OCI-LY7 (cell line): ENCODE data around the gene ANKUB1. TPM values are rescaled to one million over a fixed set of nuclear protein-coding genes. Genes with fewer than 3 reads are reported as not detected.
A peak's percentile ranks its signal among the peaks of the same experiment; 100 is the strongest.

Experiments used
- BruUV-seq: library from RNA; stranded (reverse); fragments of 400-500 nt; replicated peaks from 2 replicates; lab custom pipeline; 2021; lab: Mats Ljungman, UMichigan
- CTCF ChIA-PET: fragments of 300-600 bp; sonication (Branson Sonifier 250); formaldehyde crosslinking; loops from one replicate; lab custom pipeline; 2022; ENCODE audit warnings: antibody characterized with exemption; ENCODE audit not compliant: unreplicated experiment; lab: Charles Lee
- POLR2A ChIA-PET: fragments of 300-600 bp; sonication (Branson Sonifier 250); formaldehyde crosslinking; loops from one replicate; lab custom pipeline; 2022; ENCODE audit warnings: antibody characterized with exemption; lab: Charles Lee
- DNase-seq: peaks from one replicate; pipeline ENCODE4 v3.0.0-alpha.2; 2015; ENCODE audit warnings: low spot score
- H2AFZ ChIP-seq: fragments of 200-600 bp; sonication (generic), shearing (Covaris generic); 2 replicates; pipeline ENCODE4 v1.6.1; 2014; ENCODE audit warnings: mild to moderate bottlenecking, antibody characterized with exemption, low read length, moderate library complexity
- H3K27ac ChIP-seq: fragments of 200-600 bp; sonication (generic); 2 replicates; pipeline ENCODE4 v1.5.1; 2014; ENCODE audit warnings: mixed run types, low read depth, mild to moderate bottlenecking, moderate library complexity, low read length, inconsistent platforms; ENCODE audit not compliant: poor library complexity, severe bottlenecking
- H3K36me3 ChIP-seq: fragments of 200-600 bp; sonication (generic); 2 replicates; pipeline ENCODE4 v1.6.1; 2014; ENCODE audit warnings: mild to moderate bottlenecking, antibody characterized with exemption, low read length, moderate library complexity, mixed read lengths; ENCODE audit not compliant: insufficient read depth
- H3K4me1 ChIP-seq: fragments of 200-600 bp; sonication (generic); 2 replicates; pipeline ENCODE4 v1.5.1; 2014; ENCODE audit warnings: mild to moderate bottlenecking, low read length; ENCODE audit not compliant: insufficient read depth, poor library complexity, severe bottlenecking
- H3K4me2 ChIP-seq: fragments of 200-600 bp; sonication (generic); 2 replicates; pipeline ENCODE4 v1.6.1; 2014; ENCODE audit warnings: mild to moderate bottlenecking, low read length
- H3K4me3 ChIP-seq: fragments of 200-600 bp; sonication (generic); 2 replicates; pipeline ENCODE4 v1.5.1; 2014; ENCODE audit warnings: mild to moderate bottlenecking, low read depth, low read length; ENCODE audit not compliant: poor library complexity, severe bottlenecking
- H3K79me2 ChIP-seq: fragments of 200-600 bp; sonication (generic); 2 replicates; pipeline ENCODE4 v1.6.1; 2016; ENCODE audit warnings: low read depth, mild to moderate bottlenecking, low read length, moderate library complexity, mixed read lengths; ENCODE audit not compliant: insufficient read depth
- H3K9me2 ChIP-seq: fragments of 200-600 bp; sonication (generic); 2 replicates; pipeline ENCODE4 v1.6.1; 2016; ENCODE audit warnings: mild to moderate bottlenecking, low read length, mixed read lengths; ENCODE audit not compliant: insufficient read depth
- H3K9me3 ChIP-seq: fragments of 200-600 bp; sonication (generic); 2 replicates; pipeline ENCODE4 v1.6.1; 2014; ENCODE audit warnings: mild to moderate bottlenecking, mixed run types, low read length, mixed read lengths
- H4K20me1 ChIP-seq: fragments of 200-600 bp; sonication (generic); 2 replicates; pipeline ENCODE4 v1.6.1; 2014; ENCODE audit warnings: mild to moderate bottlenecking, antibody characterized with exemption, low read length, moderate library complexity, mixed read lengths; ENCODE audit not compliant: insufficient read depth
- CTCF ChIP-seq: fragments of 200-600 bp; sonication (generic); conservative IDR thresholded peaks from 2 replicates; pipeline ENCODE4 v1.5.1; 2014; ENCODE audit warnings: mild to moderate bottlenecking, antibody characterized with exemption, low read length, moderate library complexity, mixed read lengths
- EZH2phosphoT487 ChIP-seq: fragments of 200-600 bp; sonication (generic); IDR thresholded peaks from 2 replicates; pipeline ENCODE4 v1.6.1; 2018; ENCODE audit warnings: low read depth, borderline replicate concordance, mild to moderate bottlenecking, mixed run types, antibody characterized with exemption, low read length, moderate library complexity, mixed read lengths
- intact Hi-C: fragments of 100-400 bp; cut with micrococcal nuclease; formaldehyde crosslinking; loops from one replicate; pipeline ENCODE4 v1.10.0; 2022; ENCODE audit not compliant: unreplicated experiment
- total RNA-seq, 2 experiments: library from RNA; depleted of rRNA in 1 of 2; stranded (reverse); fragments of >200 nt in 1 of 2; shearing (Covaris generic) in 1 of 2; gene quantifications; 2 replicates each; pipeline ENCODE4 v1.2.3, GENCODE V29; 2014 to 2022

Gene ANKUB1
- total RNA-seq, 2 experiments from 2014 or later, result not detected

- H3K4me3 ChIP-seq, result no peak overlapping the region
- TF ChIP-seq EZH2phosphoT487 (no peak), CTCF (no peak)
- no peaks in the 10 kb centered on the region for H3K79me2 ChIP-seq
- H3K9me2 ChIP-seq, result no peaks in the 10 kb centered on the region
- no peak overlapping the region for H3K27ac ChIP-seq
- no peak for DNase-seq
- peak overlapping the region; percentile 40; the same call in 1 of the 2 replicates for H2AFZ ChIP-seq
- H3K9me3 ChIP-seq, result no peaks in the 10 kb centered on the region
- H3K4me1 ChIP-seq, result peaks cover 14% of the 10 kb centered on the region
- BruUV-seq, result no TSS peak
- H3K4me2 ChIP-seq, result no peak overlapping the region
- ChIA-PET POLR2A (interaction anchor here (0.7 to 1.5 kb wide), 2 partner anchors 8 to 31 kb away, joined by 3 to 4 read pairs; partner anchors contain the start of gene ANKUB1), CTCF (no interaction called here)
- H3K36me3 ChIP-seq, result no peaks in the 10 kb centered on the region
- intact Hi-C loops, result no loop called here
- H4K20me1 ChIP-seq, result no peaks in the 10 kb centered on the region
Measured at GRCh38 chr3:149783576-149783975, 8.8 kb downstream of the ANKUB1 start.

GRCh38 chr3:149781741-149782140 is 10.6 kb downstream of the ANKUB1 start:
- Histone ChIP-seq H3K79me2 (no peaks in the 10 kb centered on the region), H4K20me1 (no peaks in the 10 kb centered on the region), H3K27ac (peak overlapping the region; percentile 11), H3K9me2 (no peaks in the 10 kb centered on the region), H3K4me2 (peak overlapping the region; percentile 62), H3K9me3 (no peaks in the 10 kb centered on the region), H3K4me1 (peaks cover 14% of the 10 kb centered on the region), H3K4me3 (peak overlapping the region; percentile 27), H2AFZ (peak overlapping the region; percentile 93), H3K36me3 (no peaks in the 10 kb centered on the region)
- peak; percentile 10 for DNase-seq
- intact Hi-C loops, result no loop called here
- ChIA-PET POLR2A (interaction anchor here (0.6 to 1.7 kb wide), 3 partner anchors 20 to 712 kb away, joined by 3 to 7 read pairs (median 5); no protein-coding TSS in a partner anchor), CTCF (no interaction called here)
- TF ChIP-seq EZH2phosphoT487, result no peak
- no peak for TF ChIP-seq CTCF
- no TSS peak for BruUV-seq

- Histone ChIP-seq H3K36me3 (no peaks in the 10 kb centered on the region), H3K4me3 (peak overlapping the region; percentile 27), H2AFZ (peak overlapping the region; percentile 93), H4K20me1 (no peaks in the 10 kb centered on the region), H3K79me2 (no peaks in the 10 kb centered on the region), H3K9me2 (no peaks in the 10 kb centered on the region), H3K27ac (peak overlapping the region; percentile 11), H3K4me1 (peaks cover 14% of the 10 kb centered on the region), H3K4me2 (peak overlapping the region; percentile 62), H3K9me3 (no peaks in the 10 kb centered on the region)
- intact Hi-C loops, result no loop called here
- ChIA-PET CTCF (no interaction called here), POLR2A (interaction anchor here (1.7 kb wide), 1 partner anchor 27 kb away, joined by 7 read pairs; no protein-coding TSS in a partner anchor)
- no TSS peak for BruUV-seq
- peak; percentile 45 for DNase-seq
- TF ChIP-seq EZH2phosphoT487, result no peak
- no peak for TF ChIP-seq CTCF
Measured at GRCh38 chr3:149781211-149781610, 11.1 kb downstream of the ANKUB1 start.
